Gastroesophageal sphincter (tissue), 3 donors: ENCODE data around the gene ZNHIT3.

Experiments used
- CTCF ChIP-seq, 4 experiments: fragments of 200-600 bp in 2 of 4; fragments of 450-650 bp in 2 of 4; sonication (generic) in 1 of 4; IDR thresholded peaks; one replicate each; pipeline ENCODE4 v1.5.1; 2017 to 2019; ENCODE audit warnings: antibody characterized with exemption in 4 of 4, mild to moderate bottlenecking in 2 of 4, moderate library complexity in 2 of 4
- EP300 ChIP-seq: sonication (generic); formaldehyde crosslinking; IDR thresholded peaks from one replicate; pipeline ENCODE4 v1.6.1; 2017; ENCODE audit warnings: antibody characterized with exemption, mild to moderate bottlenecking
- POLR2A ChIP-seq, 2 donors: fragments of 450-650 bp; IDR thresholded peaks; one replicate each; pipeline ENCODE4 v1.6.1; 2017; ENCODE audit warnings: antibody characterized with exemption in 2 of 2, mild to moderate bottlenecking in 2 of 2, moderate library complexity in 1 of 2
- POLR2AphosphoS5 ChIP-seq: sonication (generic); formaldehyde crosslinking; IDR thresholded peaks from one replicate; pipeline ENCODE4 v1.6.1; 2017; ENCODE audit warnings: antibody characterized with exemption

GRCh38 chr17:36494674-36495073 is 8.2 kb downstream of the ZNHIT3 start:
- no peak for TF ChIP-seq POLR2A (IDR thresholded peaks at IDR 0.05)
- TF ChIP-seq CTCF (IDR thresholded peaks at IDR 0.05): no peak
- no peak for TF ChIP-seq EP300
- no peak for TF ChIP-seq POLR2AphosphoS5
